GM21529 (cell line): ENCODE measurements around the gene KREMEN1.
A peak's percentile ranks its signal among the peaks of the same experiment; 100 is the strongest.
"Not testable (repeated sequence)": the region's sequence is repeated elsewhere in the genome, so short reads cannot be mapped to it uniquely, and the experiment has no call there.

Experiments
- ATAC-seq: cut with Tn5 transposase; IDR thresholded peaks from one replicate; pipeline ENCODE4 v1.9.1; 2021; ENCODE audit not compliant: unreplicated experiment

The KREMEN1 gene, protein sequence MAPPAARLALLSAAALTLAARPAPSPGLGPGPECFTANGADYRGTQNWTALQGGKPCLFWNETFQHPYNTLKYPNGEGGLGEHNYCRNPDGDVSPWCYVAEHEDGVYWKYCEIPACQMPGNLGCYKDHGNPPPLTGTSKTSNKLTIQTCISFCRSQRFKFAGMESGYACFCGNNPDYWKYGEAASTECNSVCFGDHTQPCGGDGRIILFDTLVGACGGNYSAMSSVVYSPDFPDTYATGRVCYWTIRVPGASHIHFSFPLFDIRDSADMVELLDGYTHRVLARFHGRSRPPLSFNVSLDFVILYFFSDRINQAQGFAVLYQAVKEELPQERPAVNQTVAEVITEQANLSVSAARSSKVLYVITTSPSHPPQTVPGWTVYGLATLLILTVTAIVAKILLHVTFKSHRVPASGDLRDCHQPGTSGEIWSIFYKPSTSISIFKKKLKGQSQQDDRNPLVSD

DNA sequence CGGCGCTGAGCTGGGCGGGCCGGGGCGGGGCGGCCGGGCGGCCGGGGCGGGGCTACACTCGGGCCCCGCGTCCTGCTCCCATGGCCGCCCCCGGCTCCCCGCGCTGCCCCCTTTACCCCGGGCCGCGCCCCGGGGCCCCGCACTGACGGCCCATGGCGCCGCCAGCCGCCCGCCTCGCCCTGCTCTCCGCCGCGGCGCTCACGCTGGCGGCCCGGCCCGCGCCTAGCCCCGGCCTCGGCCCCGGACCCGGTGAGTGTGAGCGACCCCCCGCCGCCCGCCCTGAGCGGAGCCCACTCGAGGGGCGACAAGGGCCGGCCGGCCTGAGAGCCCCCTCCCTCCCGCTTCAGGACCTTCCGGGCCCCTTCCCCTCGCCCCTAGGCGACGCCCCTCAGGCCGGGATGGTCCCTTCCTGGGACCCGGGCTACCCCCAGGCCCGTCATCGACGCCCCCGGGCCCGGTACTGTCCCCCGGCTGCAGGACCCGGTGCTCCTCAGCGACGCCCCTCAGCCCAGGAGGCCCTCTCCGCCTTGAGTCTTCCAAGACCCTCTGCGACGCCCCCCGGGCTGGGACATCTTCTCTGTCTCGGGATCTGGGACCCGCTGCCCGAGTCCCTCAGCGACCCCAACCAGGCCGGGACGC is at the start of gene KREMEN1:
Gene KREMEN1, plus strand, starts transcription at position 57 of the 639 bp plus-strand sequence. Its CDS starts 96 bp downstream, at position 153.
- ATAC-seq, result peak; percentile 8

DNA sequence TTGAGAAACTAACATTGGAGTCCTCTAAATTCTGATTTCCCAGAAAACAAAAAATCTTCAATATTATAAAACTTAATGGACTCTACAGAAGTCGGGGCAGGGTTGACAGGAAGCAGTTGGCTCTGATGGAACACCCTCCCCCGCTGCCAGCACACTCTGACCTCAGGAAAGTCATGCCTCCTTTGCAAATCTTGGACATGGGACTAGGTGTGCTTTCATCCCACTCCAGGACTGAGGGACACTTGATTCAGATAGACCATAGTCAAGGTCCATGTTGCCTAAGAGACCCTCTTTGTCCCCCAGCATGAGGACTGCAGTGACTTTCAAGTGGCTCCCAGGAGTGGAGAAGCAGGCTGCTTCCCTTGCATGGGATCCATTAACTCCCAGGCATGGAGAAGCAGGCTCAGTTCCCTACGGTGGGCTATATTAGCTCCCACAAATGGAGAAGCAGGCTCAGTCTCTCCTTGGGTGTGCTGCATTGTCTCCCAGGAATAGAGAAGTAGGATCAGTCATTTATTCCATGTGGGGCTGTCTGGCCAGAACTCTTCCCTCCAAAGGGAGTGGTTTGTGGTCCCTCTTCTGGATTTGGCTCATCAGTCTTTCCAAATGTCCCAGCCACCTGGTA is 49.6 kb upstream of the KREMEN1 start:
- ATAC-seq, result no peak

DNA sequence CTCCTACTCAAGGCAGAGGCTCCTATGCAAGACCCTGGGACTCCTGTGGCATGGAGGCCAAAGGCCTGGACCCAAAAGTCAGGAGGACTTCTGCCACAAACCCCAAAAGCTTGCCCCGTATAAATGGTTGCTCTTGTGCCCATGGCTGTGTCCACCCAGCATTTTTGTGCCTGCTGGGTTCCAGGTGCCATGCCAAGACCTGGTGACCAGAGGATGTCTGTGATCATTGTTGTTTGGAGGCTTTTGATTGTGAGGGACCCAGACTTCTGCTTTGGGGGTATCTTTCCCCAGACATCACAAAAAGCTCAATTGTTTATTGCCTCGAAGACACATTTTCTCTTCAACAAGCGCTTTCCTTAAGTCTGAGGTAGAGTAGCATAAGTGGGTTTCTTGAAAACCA is 46.3 kb upstream of the KREMEN1 start:
- ATAC-seq, result no peak

DNA sequence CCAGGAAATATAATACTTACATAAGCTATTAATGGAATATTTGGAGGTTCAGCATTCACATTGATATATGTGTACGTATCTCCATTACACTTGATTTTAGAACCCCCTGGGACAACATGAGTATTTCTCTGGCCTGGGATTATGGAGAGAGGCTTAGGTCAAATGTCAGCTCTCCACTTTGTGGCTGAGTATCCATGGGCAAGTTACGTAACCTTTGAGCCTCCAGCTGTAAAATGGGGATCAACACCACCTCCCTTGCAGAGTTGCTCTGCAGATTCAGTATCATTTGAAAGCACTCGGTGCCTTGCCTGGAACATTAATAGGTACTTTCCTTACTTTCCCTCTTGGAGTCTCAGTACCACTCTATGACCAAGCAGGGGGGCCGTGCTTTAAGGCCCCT is 44.4 kb upstream of the KREMEN1 start:
- ATAC-seq, result no peak

DNA sequence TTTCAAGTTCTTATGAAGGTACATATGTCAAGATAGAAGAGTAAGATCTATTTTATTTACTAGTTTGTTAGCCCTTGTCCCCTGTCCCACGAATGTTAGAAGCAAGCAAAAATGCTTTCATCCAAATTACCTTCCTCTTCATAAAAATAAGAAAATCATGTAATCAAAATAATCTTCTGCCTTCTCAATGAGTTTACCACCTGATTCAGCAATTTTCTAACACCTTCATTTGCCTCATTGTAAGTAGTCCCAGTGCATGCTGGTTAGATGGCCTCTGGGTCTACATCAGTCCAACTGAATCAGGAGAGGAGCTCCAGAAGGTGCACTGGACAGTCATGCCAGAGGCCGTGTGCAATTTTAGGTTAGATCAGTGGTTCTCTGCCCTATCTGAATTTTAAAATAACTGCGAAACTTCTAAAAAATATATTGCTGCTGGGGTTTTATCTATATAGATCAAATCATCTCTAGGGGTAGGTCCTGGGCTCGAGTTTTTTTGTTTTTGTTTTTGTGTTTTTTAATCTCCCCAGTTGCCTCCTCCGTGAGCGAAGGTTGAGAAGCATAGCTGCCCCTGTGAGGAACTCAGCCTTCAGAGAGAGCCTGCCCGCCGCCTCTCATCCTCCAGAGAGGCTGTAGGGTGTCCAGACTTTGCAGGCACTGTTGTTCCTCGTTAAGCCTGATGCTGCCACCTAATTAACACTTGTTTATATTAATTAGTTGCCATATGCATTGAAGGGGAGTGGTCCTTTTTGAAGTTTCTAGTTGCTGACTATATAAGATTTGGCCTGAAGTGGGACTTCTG is 43.4 kb upstream of the KREMEN1 start:
- no peak for ATAC-seq

DNA sequence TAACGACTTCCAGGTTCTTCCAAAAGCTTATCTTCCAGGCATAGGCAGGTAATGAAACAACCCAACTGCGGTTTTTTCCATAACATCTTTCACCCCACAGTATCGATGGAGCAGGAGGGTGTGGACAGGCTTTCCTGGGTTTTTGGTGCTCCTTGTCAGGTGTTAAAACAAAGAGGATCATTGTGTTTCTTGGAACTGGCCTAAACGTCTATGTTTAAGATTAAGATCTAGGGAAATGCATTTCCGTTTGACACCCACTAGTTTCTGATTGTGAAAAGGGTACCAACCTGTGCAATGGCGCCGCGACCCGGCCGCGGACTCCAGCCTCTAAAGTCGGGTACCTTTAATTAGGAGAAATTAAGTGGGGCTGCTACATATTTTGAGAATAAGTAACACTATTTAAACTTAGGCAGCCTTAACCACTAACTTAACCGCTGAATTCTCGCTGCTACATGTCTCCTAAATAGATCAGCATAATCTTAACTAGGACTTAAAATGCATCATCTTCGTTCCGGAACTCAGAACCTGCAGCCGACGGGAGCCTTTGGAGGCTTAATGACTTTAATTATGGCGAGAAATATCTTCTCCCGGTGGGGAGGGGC is 42.7 kb upstream of the KREMEN1 start:
- no peak for ATAC-seq

DNA sequence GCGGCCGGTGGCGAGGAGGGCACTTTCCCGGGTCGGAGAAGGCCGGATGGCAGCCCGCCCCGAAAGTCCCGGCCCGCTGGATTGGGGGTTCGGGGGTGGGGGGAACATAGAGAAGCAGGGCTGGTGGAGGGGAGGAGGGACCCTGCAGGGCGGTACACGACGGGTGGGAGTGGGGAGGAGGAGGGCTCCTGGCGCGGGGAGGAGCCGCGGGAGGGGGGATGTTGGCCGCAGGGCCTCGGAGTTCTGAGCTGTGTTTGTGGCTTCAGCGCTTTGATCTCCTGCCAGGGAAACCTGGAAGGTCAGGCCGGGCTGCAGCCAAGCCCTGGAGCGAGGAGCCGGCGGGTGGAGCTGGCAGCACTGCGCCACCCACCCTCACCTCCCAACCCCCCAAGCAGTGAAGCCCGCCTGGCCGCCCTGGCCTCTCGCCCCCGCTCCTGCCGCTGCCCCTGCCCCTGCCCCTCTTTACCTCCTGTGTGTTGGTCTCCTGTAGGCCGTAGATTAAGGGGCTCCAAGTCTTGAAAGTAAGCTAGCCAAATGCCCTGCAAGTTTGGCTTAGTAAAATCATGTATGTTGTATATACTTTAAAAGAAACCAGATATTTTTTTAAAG is 42.1 kb upstream of the KREMEN1 start:
- ATAC-seq, result no peak

DNA sequence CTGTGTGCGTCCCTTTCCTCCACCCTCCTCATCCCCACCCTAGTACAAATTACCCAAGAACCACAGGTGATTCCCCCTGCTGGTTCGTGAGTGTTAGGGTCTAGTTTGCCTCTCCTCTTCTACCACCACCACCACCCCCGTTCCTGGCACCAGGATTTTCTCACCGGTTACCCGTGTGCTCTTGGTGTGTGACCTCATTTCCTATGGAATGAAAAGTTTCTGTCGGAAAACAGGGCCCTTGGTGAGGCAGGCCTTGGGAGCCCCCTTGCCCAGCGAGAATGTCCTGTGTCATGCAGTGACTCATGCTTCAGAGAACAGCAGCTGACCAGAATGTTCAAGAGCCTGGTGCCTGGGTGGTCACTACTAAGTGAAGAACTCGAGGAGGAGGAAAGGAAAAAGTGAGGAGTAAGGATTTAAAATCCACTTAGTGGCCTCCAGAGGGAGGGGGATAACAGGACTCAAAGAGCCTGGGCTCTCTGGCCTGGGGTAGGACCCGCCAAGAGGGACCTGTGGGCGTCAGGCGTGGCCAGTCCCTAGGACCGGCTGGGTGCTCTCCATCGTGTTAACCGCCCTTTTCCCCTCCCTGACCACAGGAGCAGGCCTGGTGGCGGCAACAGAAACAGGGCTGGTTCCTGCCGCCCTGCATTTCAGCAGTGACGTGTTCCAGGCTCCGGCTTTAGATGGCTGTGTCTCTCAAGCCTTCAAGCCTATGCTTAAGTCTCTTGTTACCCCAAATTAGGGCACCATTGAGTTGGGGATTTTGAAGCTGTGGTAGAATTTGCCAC is 41.4 kb upstream of the KREMEN1 start:
- no peak for ATAC-seq

DNA sequence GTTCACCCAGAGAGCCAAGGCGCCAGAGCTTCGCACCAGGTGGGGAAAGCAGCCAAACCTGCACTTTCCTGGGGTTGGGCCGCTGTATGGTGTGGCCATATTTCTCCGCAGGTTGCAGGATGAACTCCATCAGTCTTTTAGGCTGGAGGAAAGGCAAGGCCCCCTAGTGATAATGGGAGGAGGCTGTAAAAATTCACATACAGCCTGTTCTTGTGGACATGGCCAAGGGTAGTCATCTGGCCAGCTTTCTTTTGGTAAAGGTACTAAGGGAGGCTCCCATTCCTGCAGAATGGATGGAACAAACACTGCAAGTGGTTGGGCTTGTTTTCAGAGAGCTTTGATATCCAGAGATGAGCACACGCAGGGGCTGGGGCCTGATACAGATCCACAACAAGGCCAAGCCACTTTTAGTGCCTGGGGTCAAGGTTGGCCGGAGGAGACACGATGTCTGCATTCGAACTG is 40.8 kb upstream of the KREMEN1 start:
- ATAC-seq, result no peak

DNA sequence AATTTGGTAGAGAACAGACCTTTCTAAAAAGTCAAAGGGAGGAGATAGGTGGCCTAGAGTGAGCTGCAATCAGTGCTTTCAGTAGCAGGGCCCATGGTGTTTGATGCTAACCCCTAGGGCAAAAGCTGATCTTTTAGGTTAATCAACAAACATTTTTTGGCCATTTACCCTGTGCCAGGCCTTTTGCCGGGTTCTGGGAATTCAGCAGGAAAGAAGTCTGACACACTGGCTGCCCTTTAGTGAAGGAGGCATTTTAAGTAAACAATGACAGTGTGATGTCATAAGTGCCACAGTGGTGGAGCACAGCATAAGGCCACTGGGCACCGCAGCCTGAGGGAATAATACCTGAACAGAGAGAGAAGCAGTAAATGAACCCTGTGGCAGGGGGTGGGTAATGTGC is 40.3 kb upstream of the KREMEN1 start:
- no peak for ATAC-seq

DNA sequence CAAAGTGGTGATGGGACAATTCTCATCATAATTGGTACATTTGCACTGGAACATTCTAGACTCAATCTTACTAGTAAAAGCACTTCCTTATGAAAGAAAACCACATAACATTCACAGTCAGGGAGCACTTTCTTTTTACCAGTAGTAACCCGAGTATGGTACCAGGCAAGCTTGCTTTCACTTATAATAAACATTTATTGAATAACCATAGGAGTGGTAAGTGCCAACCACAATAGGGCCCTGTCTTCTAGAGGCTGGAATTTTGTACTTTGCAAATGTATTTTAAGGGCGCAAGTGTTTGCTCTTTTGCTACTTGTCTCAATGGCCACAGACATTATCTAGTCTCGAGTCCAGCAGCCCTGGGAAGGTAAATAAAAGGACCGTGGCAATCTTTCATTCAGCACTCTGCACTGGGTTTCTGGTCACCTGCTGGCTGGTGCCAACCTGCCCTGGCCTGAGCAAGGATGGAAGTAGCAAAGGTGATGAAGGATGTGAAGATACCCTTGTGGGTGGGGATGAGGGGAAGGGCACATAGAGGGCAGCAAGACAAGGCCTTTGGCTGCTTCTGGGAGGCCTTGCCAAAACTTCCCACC is 35.4 kb upstream of the KREMEN1 start:
- no peak for ATAC-seq

DNA sequence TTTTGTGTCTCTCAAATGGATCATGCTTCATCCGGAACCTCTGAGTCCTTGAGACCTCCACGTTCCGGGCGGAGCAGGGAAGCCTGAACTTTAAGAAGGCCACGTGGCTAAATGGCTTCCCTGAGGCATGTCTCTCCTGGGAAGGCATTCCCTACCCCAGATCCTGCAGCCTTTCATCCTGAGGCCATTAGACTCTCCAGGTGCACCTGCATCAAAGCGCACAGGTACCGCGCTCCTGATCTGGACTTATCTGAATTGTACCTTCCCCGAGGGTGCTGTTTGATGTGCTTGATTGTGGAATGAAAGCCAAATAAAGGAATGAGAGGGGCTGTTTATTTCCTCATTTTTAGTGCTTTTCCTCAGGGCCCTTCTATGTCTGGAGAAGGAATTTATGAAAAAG is 33.7 kb upstream of the KREMEN1 start:
- no peak for ATAC-seq

DNA sequence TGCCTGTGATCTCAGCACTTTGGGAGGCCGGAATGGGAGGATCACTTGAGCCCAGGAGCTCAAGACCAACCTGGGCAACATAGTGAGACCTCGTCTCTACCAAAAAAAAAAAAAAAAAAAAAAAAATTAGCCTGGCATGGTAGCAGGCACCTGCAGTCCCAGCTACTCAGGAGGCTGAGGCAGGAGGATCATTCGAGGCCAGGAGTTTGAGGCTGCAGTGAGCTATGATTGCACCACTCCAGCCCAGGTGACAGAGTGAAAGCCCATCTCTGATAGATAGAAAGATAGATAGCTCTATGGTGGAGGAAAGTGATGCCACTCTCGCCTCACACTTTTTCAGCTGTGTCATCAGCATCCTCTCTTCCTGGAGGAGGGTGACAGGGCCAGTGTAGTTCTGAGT is 33.2 kb upstream of the KREMEN1 start:
- not testable (repeated sequence) for ATAC-seq

DNA sequence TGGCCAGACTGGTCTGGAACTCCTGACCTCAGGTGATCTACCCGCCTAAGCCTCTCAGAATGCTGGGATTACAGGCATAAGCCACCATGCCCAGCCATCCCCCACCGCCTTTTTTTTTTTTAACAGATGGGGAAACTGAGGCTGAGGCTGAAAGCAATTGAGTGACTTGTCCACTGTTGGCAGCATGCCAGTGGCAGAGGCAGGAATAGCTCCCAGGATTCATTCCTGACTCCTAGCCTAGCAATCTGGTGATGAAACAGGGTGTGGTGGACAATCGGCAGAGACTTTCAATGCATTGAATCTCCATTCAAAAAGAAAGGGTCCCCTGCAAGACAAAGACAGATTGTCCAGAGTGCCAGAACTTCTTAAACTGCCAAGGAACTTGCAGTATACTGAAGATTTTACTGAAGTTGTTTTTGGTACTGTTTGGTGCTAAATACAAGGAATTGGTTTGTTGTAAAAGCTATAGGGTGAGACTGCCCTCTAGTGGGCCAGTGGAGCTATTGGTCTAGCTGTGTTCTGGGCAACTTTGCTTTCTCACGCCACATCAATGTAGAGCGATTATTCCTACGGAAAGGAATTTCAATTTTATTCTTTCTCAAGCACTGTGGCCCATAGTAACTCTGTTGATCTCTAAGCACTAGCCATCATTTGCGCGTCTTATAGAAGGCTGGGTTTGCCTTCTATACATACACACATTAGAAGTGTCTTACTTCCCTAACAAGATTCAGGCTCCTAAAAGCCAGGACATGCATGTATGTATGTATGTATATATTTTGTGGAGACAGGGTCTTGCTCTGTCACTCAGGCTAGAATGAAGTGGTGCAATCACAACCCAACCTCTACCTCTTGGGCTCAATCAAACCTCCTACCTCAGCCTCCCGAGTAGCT is 32.2 kb upstream of the KREMEN1 start:
- ATAC-seq, result no peak

DNA sequence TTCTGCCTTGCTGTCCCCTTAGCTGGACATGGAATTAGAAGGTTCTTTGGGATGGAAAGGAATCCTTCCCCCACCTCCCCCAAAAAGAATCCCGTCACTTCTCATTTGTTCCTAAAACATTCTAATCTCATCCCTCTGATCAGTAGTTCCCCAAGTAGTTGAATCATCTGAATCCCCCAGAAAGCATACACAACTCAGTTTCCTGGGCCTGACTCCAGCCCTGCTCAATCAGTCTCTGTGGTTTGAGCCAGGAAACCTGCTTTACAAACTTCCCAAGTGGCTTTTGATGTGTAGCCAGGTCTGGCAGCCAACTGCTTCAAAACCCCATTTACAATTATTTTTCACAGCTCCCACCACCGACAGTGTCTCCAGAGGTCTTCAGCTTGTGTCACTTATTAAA is 31.4 kb upstream of the KREMEN1 start:
- no peak for ATAC-seq

DNA sequence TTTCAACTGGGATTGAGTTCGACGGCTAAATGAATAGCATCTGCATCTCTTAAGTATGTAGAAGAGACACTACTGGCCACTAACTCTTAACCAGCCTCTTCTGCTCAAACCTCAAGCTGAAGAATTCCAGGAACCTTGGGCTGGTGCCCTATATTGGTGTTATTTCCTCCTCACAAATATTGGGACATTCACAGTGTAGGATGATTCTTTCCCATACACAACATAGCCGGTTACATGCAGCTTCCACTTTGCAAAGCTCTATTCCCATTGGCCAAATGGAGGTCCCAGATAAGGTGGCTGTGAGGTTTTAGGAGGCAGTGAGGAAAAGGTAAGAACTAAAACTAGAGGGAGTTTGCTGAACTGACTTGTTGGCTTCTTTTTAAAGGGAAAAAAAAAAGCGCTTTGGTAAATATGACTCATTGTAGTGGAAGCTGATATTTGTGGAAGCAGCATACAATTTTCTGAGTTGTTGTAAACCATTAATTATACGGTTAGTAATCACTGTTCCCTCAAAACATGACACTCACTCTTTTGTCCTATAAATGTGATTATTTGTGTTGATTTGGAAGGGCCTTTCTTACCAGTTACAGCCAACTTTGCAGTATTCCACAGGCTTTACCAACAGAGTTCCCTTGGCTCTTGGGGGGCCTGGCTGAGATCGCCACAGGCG is 28.8 kb upstream of the KREMEN1 start:
- no peak for ATAC-seq

DNA sequence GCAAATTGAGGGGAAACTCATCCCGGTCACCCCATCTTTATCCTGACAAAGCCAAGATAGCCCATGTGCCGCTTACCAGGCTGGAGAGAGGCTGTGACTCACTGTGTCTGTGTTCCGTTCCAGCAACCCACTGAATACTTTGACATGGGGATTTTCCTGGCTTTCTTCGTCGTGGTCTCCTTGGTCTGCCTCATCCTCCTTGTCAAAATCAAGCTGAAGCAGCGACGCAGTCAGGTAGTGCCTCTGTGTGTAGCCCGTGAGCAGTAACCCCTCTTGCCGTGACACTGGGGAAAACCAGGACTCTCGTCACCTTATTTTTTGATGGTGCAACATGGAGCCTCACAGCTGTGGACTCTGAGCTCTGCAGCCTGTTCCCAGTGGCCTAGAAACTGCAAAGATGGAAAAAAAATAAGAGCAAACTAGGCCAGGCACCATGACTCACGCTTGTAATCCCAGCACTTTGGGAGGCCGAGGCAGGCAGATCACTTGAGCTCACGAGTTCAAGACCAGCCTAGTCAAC is 28.1 kb upstream of the KREMEN1 start:
- ATAC-seq, result no peak
